ENCODE measurements around the gene FBXO36.
A peak's percentile ranks its signal among the peaks of the same experiment; 100 is the strongest.

Gene FBXO36

GRCh38 chr2:229974266-229974665 lies 52.0 kb downstream of the FBXO36 start:
- DNase-seq, result no peak

GRCh38 chr2:229980431-229981184 lies 58.3 kb downstream of the FBXO36 start:
- no peak for DNase-seq

DNA sequence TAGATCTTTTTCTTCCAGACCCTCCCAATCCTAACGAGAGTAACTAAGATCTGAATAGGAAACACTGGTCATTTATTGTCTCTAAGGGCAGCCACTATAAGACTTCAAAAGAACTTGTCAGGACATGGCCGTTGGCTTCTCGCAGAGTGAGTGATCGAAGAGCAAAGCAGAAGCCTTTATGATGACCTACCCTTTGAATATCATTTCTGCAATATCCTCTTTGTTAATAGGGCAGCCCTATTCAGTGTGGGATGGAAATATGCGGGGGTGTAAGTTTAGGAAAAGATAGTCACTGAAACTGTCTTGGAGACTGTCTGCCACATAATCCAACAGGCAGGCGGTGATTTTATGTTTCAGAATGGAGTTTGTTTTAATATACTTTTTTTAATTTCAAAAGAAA lies 70.9 kb downstream of the FBXO36 start:
- DNase-seq, result no peak

DNA sequence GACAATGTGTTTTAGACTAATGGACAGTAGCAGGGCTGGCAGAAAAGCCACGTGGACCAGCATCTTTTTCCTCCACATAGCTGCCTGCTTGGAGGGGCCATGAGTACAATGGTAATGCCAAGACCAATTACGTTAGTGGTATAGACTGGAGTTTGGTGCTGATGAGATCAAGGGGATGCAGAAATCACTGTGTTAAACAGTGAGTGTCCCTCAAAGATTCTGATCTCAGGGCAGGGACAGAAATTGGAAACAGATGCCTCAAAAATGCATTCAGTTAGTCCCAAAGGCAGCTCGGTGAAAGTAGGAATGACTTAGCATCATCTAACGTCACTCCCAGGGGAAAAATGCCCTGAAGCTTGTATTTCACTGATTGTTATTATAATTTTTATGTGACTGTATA lies 74.0 kb downstream of the FBXO36 start:
- no peak for DNase-seq

- DNase-seq, result no peak
These were observed 75.3 kb downstream of the FBXO36 start for GRCh38 chr2:229997565-229997964.

GRCh38 chr2:230000118-230000841 lies 78.0 kb downstream of the FBXO36 start:
- no peak for DNase-seq

- DNase-seq, result peak; percentile 85
These were observed 85.8 kb downstream of the FBXO36 start for GRCh38 chr2:230007931-230008707.

GRCh38 chr2:230008708-230009066 lies 86.4 kb downstream of the FBXO36 start:
- DNase-seq, result no peak

DNA sequence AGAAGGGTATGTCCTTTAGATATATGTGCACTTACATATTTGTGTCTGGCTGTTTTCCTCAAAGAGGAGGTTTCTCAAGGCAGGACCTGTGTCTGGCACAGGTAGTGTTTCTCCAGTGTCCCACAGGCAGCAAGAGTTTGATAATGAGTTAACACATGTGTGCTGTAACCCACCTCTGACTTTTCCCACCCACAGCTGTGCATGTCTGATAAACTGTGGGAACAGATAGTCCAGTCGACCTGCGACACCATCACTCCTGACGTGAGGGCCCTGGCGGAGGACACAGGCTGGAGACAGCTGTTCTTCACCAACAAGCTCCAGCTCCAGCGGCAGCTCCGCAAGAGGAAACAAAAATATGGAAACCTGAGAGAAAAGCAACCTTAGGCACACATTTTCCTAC lies 88.2 kb downstream of the FBXO36 start:
- no peak for DNase-seq

- no peak for DNase-seq
These were observed 89.3 kb downstream of the FBXO36 start for GRCh38 chr2:230011617-230012016.

GRCh38 chr2:230012267-230012884 lies 90.1 kb downstream of the FBXO36 start:
- DNase-seq, result no peak

DNA sequence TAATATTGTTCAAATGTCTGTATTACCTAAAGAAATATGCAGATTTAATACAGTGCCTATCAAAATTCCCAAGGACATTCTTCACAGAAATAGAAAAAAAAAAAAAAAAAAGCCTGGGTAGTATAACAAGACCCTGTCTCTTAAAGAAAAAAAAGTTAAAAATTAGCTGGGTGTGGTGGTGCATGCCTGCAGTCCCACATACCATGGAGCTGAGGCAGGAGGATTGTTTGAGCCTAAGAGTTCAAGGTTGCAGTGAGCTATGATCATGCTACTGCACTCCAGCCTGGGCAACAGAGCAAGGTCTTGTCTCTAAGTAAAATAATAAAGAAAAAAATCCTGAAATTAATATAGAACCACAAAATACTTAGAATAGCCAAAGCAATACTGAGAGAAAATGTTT lies 94.5 kb downstream of the FBXO36 start:
- no peak for DNase-seq

- no peak for DNase-seq
These were observed 95.8 kb downstream of the FBXO36 start for GRCh38 chr2:230018153-230018552.

GRCh38 chr2:230019742-230020141 lies 97.4 kb downstream of the FBXO36 start:
- no peak for DNase-seq

DNA sequence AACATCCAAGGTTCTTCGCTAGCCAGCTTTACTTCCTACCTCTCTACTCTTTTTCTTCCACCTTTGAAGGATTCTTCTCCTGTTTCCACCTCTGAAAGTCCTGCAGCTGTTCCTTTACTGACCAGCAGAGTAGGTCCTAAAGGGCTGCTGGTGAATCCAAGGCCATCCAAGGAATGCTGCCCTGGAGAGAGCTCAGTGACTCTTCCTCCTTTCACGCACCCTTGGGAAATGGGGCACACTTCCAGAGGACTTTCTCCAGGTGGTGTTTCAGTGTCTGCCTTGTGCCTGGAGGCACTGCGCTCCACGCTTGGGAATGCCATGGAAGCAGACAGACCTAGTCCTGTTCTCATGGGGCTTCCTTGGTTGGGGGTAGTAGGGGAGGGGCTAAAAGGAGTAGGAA lies 101.0 kb downstream of the FBXO36 start:
- no peak for DNase-seq

DNA sequence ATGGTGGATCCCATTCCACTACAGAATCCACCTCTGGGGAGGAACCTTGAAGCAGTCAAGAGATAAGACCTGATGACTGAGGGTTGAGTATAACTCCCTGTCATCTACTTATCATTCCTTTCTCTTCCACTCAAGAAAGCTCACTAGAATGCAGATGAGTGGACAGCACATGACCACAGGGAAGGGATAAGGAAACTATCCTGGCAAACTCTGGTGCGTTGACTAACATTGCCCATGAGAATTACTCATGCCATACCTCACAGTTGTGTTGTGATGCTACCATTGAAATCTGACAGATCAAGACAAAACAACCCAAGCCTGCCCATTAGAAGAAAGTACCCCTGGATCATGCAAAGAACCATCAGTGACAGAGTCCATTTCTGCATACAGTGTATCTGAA lies 119.9 kb downstream of the FBXO36 start:
- no peak for DNase-seq

GRCh38 chr2:230043025-230043424 lies 120.7 kb downstream of the FBXO36 start:
- no peak for DNase-seq

GRCh38 chr2:230043461-230043860 lies 121.2 kb downstream of the FBXO36 start:
- no peak for DNase-seq

DNA sequence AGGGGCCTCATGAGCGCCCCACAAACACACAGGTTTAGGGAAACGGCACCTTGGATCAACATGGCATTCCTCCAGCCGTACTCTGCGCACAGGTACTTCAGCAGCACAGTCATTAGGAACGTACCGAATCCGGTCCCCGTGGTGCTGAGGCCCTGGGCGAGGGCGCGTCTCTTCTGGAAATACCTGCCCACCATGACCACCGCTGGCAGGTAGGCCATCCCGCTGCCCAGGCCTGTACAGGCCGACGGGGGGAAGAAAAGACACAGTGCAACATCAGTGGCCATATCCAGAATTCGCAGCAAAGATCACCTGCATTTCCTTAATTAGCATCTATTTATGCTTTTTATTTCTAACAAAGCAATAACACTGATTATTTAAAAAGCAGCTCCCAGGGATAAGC lies 124.2 kb downstream of the FBXO36 start:
- no peak for DNase-seq

GRCh38 chr2:230048010-230048671 lies 125.8 kb downstream of the FBXO36 start:
- no peak for DNase-seq

DNA sequence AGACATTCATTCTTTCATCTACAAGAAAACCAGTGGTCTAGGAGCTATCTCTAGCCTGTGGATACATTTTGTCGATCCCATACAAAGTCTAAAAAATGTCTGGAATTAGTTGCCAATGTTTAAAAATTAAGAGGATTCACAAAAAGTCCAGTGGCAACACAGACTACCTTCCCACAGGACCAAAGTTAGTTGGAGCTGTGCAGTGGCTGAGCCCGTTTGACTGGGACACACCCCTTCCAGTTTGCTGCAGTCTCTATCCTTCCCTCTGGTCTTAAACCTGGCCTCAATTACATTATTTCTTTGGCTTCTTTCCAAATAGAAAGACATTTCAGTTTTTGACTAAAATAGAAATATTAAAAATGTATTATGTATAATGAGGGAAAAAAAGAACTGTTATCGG lies 127.8 kb downstream of the FBXO36 start:
- no peak for DNase-seq

GRCh38 chr2:230052299-230052698 lies 130.0 kb downstream of the FBXO36 start:
- no peak for DNase-seq
